MG63 (cell line): ENCODE data around the gene ASB4. TPM values are rescaled to one million over a fixed set of nuclear protein-coding genes. Genes with fewer than 3 reads are reported as not detected.
"Not testable (repeated sequence)": the region's sequence is repeated elsewhere in the genome, so short reads cannot be mapped to it uniquely, and the experiment has no call there.

Experiments
- DNase-seq: peaks from one replicate; pipeline ENCODE4 v3.0.0-alpha.2; 2020
- H3K27me3 ChIP-seq: fragments of 250-450 bp; sonication (Bioruptor Pico); 2 replicates; pipeline ENCODE4 v1.5.1; 2020; ENCODE audit warnings: mild to moderate bottlenecking, moderate library complexity
- H3K36me3 ChIP-seq: fragments of 250-450 bp; sonication (Bioruptor Pico); 2 replicates; pipeline ENCODE4 v1.5.1; 2020; ENCODE audit warnings: mild to moderate bottlenecking, moderate library complexity
- H3K4me3 ChIP-seq: fragments of 250-450 bp; sonication (Bioruptor Pico); 2 replicates; pipeline ENCODE4 v1.5.1; 2020; ENCODE audit warnings: mild to moderate bottlenecking, moderate library complexity
- H3K9me3 ChIP-seq: fragments of 250-450 bp; sonication (Bioruptor Pico); 2 replicates; pipeline ENCODE4 v1.5.1; 2020; ENCODE audit warnings: mild to moderate bottlenecking, moderate library complexity
- total RNA-seq: library from RNA; depleted of rRNA; stranded (reverse); fragments of >200 nt; shearing (Covaris generic); gene quantifications from 2 replicates; pipeline ENCODE4 v1.2.3, GENCODE V29; 2014; ENCODE audit warnings: low replicate concordance

ASB4 gene
- total RNA-seq, 1 experiment from 2014 or later = not detected

DNA sequence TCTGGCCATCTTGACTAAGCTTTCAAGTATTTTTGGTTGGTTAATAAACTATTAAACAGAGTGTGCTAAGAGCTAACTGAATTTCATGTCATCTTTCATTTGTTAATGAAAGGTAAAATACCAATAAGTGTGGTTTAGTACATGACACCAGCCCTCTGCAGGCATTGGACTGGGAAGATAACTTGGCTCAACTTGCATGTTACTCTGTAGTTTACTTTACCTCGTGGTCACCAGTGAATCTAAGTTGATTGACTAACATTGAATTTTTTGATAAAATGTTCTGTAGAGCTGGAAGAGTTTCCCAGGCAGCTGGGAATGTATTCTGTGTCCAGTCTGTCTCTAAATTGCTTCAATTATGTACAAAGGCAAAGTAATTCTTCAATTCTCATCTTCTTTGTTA, 49.9 kb downstream of the ASB4 start:
- no peak for DNase-seq
- H3K9me3 ChIP-seq = no peaks in the 10 kb centered on the region
- H3K4me3 ChIP-seq = no peak overlapping the region
- no peaks in the 10 kb centered on the region for H3K36me3 ChIP-seq
- H3K27me3 ChIP-seq = no peaks in the 10 kb centered on the region

GRCh38 chr7:95536656-95537311, 51.0 kb downstream of the ASB4 start:
- Histone ChIP-seq H3K9me3 (no peaks in the 10 kb centered on the region), H3K4me3 (no peak overlapping the region), H3K36me3 (no peaks in the 10 kb centered on the region), H3K27me3 (no peaks in the 10 kb centered on the region)
- DNase-seq = no peak

DNA sequence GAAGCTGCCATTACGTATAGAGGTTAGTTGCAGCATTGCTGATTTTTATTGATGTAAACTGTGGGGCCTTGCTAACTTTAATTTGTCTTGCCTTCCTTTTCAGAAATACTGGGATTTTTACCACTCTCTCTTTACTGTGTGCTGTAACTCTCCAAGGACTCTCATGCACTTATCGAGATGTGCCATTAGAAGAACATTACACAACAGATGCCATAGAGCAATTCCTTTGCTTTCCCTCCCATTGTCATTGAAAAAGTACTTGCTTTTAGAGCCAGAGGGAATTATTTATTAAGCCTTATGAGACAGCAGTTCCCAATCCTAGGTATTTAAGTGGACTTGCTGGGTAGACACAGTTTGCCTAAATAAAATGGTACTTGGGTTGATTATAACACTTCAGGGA, 51.7 kb downstream of the ASB4 start:
- H3K9me3 ChIP-seq = no peaks in the 10 kb centered on the region
- no peaks in the 10 kb centered on the region for H3K36me3 ChIP-seq
- H3K27me3 ChIP-seq = no peaks in the 10 kb centered on the region
- no peak for DNase-seq
- no peak overlapping the region for H3K4me3 ChIP-seq

DNA sequence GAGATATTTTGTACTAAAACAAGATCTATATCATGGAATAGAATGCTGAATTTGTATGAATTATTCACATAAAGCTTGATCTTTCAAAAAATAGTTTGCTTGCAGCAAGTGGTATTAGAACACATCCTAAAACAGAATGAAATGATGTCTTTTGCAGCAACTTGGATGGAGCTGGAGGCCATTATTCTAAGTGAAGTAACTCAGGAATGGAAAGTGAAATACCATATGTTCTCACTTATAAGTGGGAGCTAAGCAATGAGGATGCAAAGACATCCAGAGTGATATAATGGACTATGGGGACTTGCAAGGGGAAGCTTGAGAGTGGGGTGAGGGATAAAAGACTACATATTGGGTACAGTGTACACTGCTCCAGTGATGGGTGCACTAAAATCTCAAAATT, 53.7 kb downstream of the ASB4 start:
- no peaks in the 10 kb centered on the region for H3K36me3 ChIP-seq
- no peaks in the 10 kb centered on the region for H3K9me3 ChIP-seq
- no peaks in the 10 kb centered on the region for H3K27me3 ChIP-seq

DNA sequence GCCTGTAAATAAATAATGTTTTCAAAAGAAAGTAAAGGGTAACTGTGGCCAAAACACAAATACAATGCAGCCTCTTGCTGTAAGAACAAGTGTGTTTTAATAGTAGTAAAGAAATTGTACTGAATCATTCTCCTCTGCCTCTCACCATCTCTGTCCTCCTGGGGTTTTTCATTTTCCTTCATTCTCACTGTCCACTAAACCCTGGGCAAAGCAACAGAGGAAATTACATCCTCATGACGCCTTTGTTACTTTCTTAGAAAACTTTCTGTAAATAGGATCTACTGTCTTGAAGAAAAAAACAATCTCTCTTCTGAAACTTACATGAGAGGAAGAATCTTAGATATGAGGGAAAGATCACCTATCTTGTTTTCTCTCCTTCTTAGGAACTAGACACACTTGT, 54.6 kb downstream of the ASB4 start:
- no peaks in the 10 kb centered on the region for H3K27me3 ChIP-seq
- DNase-seq = no peak
- H3K9me3 ChIP-seq = no peaks in the 10 kb centered on the region
- no peak overlapping the region for H3K4me3 ChIP-seq
- H3K36me3 ChIP-seq = no peaks in the 10 kb centered on the region

More for the DNA sequence above, 53.7 kb downstream of the ASB4 start:
- no peak overlapping the region for H3K4me3 ChIP-seq
- no peak for DNase-seq

DNA sequence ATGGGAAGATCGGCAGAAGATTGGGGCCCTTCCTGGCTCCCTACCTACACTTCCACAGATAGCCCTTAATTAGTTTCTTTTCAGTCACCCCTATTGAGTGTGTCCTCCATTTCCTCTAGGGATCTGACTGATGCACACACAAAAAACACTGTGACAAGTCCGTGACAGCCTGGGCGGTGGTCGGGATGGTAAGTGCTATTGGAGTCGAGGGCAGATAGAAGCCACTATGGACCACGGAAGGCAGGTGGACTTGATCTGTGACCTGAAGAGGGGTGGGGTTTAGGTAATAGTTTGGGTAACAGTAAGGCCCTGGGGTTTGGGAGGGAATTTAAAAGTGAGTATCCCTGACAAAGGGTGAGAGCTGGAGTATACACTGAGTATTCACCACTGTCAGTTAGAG, 57.6 kb downstream of the ASB4 start:
- Histone ChIP-seq H3K9me3 (no peaks in the 10 kb centered on the region), H3K27me3 (no peaks in the 10 kb centered on the region), H3K36me3 (no peaks in the 10 kb centered on the region), H3K4me3 (no peak overlapping the region)
- DNase-seq = no peak

- Histone ChIP-seq H3K27me3 (no peaks in the 10 kb centered on the region), H3K9me3 (no peaks in the 10 kb centered on the region), H3K4me3 (no peak overlapping the region), H3K36me3 (no peaks in the 10 kb centered on the region)
- no peak for DNase-seq
Measured at GRCh38 chr7:95544171-95544570, 58.4 kb downstream of the ASB4 start.

GRCh38 chr7:95545007-95545615, 59.4 kb downstream of the ASB4 start:
- no peaks in the 10 kb centered on the region for H3K27me3 ChIP-seq
- peak overlapping the region; percentile 36 for H3K4me3 ChIP-seq
- no peaks in the 10 kb centered on the region for H3K9me3 ChIP-seq
- DNase-seq = peak; percentile 3
- no peaks in the 10 kb centered on the region for H3K36me3 ChIP-seq

- DNase-seq = no peak
- Histone ChIP-seq H3K36me3 (no peaks in the 10 kb centered on the region), H3K27me3 (no peaks in the 10 kb centered on the region), H3K4me3 (peak overlapping the region; percentile 36), H3K9me3 (no peaks in the 10 kb centered on the region)
Measured at GRCh38 chr7:95545673-95546072, 59.9 kb downstream of the ASB4 start.

GRCh38 chr7:95546647-95547046, 60.9 kb downstream of the ASB4 start:
- H3K27me3 ChIP-seq = no peaks in the 10 kb centered on the region
- H3K36me3 ChIP-seq = no peaks in the 10 kb centered on the region
- H3K9me3 ChIP-seq = no peaks in the 10 kb centered on the region
- no peak overlapping the region for H3K4me3 ChIP-seq
- no peak for DNase-seq

DNA sequence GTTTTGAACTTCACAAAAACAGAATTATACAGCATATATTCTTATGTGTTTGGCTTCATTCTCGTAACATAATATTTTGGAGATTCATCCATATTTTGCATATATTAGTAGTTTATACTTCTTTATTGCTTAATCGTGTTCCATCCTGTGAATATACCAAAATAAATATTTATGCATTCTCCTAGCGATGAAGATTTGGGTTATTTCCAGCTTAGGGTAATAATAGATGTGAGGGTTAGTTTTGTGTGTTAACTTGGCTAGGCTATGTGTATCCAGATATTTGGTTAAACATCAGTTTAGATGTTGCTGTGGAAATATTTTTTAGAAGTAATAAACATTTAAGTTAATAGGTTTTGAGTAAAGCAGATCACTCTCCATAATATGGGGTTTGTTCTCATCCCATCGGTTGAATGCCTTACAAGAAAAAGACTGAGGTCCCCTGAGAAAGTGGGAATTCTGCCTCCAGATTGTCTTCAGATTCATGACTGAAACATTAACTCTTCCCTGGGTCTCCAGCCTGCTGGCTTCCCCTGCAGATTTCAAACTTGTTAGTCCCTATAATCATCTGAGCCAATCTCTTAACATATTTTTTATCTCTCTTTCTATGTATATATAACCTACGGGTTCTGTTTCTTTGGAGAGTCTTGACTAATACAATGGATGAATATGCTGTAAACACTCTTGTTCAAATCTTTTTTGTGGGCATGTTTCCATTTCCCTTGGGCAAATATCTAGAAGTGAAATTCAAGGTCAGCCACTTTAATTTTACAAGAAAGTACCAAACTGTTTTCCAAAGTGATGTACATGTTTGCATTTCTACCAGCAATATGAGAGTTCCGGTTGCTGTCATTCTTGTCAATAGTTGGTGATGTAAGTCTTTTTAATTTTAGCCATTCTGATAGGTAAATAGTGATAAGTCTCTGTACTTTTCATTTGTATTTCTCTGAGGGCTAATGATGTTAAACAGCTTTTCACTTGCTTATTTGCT, 61.9 kb downstream of the ASB4 start:
- Histone ChIP-seq H3K27me3 (no peaks in the 10 kb centered on the region), H3K36me3 (no peaks in the 10 kb centered on the region), H3K4me3 (no peak overlapping the region), H3K9me3 (no peaks in the 10 kb centered on the region)
- DNase-seq = no peak

DNA sequence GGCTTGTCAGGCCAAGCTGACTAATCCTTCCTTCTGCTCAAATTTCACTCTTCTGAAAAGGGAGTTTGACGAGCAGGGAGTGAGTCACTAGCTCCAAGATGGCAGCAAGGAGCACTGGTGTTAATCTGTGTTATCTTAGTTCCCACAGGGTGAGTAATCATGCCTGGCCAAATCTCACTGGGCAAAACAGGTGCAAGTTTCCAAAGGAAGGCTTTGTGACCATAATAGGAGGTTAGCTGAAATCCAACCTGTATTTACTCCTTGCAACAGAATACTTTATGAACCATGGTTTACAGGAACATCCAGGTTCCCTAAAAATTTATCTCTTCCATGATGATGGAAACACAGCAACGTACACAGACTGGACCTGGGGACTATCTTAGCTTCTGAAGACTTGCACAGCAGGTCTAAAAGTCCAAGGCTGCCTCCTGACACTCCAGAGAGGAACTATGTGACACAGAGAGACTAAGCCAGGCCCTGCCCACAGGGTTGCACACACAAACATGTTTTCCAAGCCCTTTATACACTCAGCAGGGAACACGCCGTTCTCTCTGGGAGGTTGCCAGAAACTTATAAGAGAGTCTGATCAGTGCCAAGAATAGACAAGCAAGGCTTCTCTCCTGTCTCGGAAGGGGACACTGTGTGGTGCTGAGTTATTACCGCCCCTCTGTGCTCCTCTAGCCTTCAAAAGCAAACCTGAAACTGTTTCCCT, 64.2 kb downstream of the ASB4 start:
- no peaks in the 10 kb centered on the region for H3K36me3 ChIP-seq
- no peaks in the 10 kb centered on the region for H3K9me3 ChIP-seq
- H3K27me3 ChIP-seq = no peaks in the 10 kb centered on the region
- peak; percentile 62 for DNase-seq
- H3K4me3 ChIP-seq = no peak overlapping the region

DNA sequence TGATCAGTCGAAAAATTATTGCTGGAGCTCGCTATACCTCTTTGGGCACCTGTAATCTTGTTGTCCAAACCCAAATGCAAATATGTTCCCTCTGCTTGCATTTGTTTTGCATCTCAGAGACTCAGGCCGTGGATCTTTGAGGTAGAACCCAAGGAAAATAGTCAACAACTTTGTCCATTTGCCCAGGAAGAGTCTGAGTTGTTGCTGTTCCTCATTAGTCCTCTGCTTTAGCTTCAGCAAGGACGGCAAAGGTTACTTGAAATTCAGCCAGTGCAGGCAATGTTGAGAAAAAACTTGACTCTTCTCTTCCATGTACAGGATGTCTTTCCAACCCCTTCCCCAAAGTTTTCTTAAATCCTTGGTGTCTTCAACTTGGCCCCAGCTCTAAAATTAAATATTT, 64.8 kb downstream of the ASB4 start:
- H3K9me3 ChIP-seq = no peaks in the 10 kb centered on the region
- H3K36me3 ChIP-seq = no peaks in the 10 kb centered on the region
- H3K4me3 ChIP-seq = no peak overlapping the region
- H3K27me3 ChIP-seq = no peaks in the 10 kb centered on the region
- no peak for DNase-seq

- not testable (repeated sequence) for H3K4me3 ChIP-seq, DNase-seq, H3K36me3 ChIP-seq, H3K9me3 ChIP-seq, H3K27me3 ChIP-seq
Measured at GRCh38 chr7:95552010-95552926, 66.5 kb downstream of the ASB4 start.

GRCh38 chr7:95553939-95554338, 68.2 kb downstream of the ASB4 start:
- no peaks in the 10 kb centered on the region for H3K36me3 ChIP-seq
- no peaks in the 10 kb centered on the region for H3K27me3 ChIP-seq
- no peak for DNase-seq
- H3K9me3 ChIP-seq = no peaks in the 10 kb centered on the region
- no peak overlapping the region for H3K4me3 ChIP-seq

- H3K36me3 ChIP-seq = no peaks in the 10 kb centered on the region
- DNase-seq = no peak
- no peaks in the 10 kb centered on the region for H3K27me3 ChIP-seq
- H3K4me3 ChIP-seq = no peak overlapping the region
- H3K9me3 ChIP-seq = no peaks in the 10 kb centered on the region
Measured at GRCh38 chr7:95556777-95557176, 71.0 kb downstream of the ASB4 start.
